Progenitor cell of endocrine pancreas (in vitro differentiated cells): Measurements from ENCODE around the gene PRC1. TPM values are rescaled to one million over a fixed set of nuclear protein-coding genes. Genes with fewer than 3 reads are reported as not detected.

Experiments
- DNase-seq: peaks from one replicate; pipeline ENCODE4 v3.0.0; 2021; ENCODE audit warnings: low spot score; ENCODE audit not compliant: unreplicated experiment
- H3K27ac Mint-ChIP-seq: 2 replicates; pipeline ENCODE4 v1.8.0; 2021; ENCODE audit warnings: mild to moderate bottlenecking, moderate library complexity, mixed read lengths
- H3K27me3 Mint-ChIP-seq: 2 replicates; pipeline ENCODE4 v1.8.0; 2021; ENCODE audit warnings: mixed read lengths
- H3K36me3 Mint-ChIP-seq: 2 replicates; pipeline ENCODE4 v1.8.0; 2022; ENCODE audit warnings: mixed read lengths; ENCODE audit not compliant: insufficient read depth
- H3K4me1 Mint-ChIP-seq: 2 replicates; pipeline ENCODE4 v1.8.0; 2021; ENCODE audit warnings: low read depth, mixed read lengths
- H3K4me3 Mint-ChIP-seq: 2 replicates; pipeline ENCODE4 v1.8.0; 2021; ENCODE audit warnings: low read depth, mild to moderate bottlenecking, moderate library complexity, mixed read lengths
- H3K9me3 Mint-ChIP-seq: 2 replicates; pipeline ENCODE4 v1.8.0; 2021; ENCODE audit warnings: low read depth, mixed read lengths
- CTCF ChIP-seq: fragments of 200-600 bp; sonication (generic); IDR thresholded peaks from one replicate; pipeline ENCODE4 v1.5.0; 2021; ENCODE audit warnings: antibody characterized with exemption, mild to moderate bottlenecking; ENCODE audit not compliant: unreplicated experiment
- total RNA-seq: library from RNA; stranded (reverse); gene quantifications from 2 replicates; pipeline ENCODE4 v1.2.1, GENCODE V29; 2021

The PRC1 gene
- total RNA-seq, 1 donor from 2014 or later = 79.1 TPM

DNA sequence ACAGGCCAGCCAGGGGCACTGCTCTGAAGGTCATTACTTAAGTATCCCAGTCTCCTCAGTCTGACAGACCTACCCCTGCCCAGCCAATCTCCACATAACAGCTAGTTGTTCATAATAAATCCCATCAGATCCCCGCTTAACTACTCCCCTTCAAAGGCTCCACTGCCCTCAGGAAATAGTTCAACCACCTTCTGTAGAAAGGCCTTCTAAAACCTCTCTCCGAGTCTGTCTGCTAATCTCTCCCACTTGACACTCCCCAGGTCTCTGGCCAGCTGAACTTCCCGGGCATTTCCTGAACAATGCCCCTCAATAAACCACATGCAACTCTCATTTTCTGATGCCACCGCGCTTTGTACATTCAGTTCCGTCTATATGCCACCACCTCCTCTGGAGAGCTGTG lies 6.0 kb downstream of the PRC1 start:
- no peaks in the 10 kb centered on the region for H3K27me3 Mint-ChIP-seq
- no peaks in the 10 kb centered on the region for H3K9me3 Mint-ChIP-seq
- DNase-seq = no peak
- H3K36me3 Mint-ChIP-seq = peaks cover 6% of the 10 kb centered on the region
- H3K4me3 Mint-ChIP-seq = peak overlapping the region; percentile 3
- peaks cover 31% of the 10 kb centered on the region for H3K4me1 Mint-ChIP-seq
- no peak for TF ChIP-seq CTCF
- peak overlapping the region; percentile 18 for H3K27ac Mint-ChIP-seq

GRCh38 chr15:90987561-90988141 lies 6.7 kb downstream of the PRC1 start:
- Mint-ChIP-seq H3K27ac (peak overlapping the region; percentile 80), H3K4me1 (peaks cover 27% of the 10 kb centered on the region), H3K27me3 (no peaks in the 10 kb centered on the region), H3K36me3 (peaks cover 11% of the 10 kb centered on the region), H3K4me3 (peak overlapping the region; percentile 16), H3K9me3 (no peaks in the 10 kb centered on the region)
- TF ChIP-seq CTCF = no peak
- DNase-seq = no peak

DNA sequence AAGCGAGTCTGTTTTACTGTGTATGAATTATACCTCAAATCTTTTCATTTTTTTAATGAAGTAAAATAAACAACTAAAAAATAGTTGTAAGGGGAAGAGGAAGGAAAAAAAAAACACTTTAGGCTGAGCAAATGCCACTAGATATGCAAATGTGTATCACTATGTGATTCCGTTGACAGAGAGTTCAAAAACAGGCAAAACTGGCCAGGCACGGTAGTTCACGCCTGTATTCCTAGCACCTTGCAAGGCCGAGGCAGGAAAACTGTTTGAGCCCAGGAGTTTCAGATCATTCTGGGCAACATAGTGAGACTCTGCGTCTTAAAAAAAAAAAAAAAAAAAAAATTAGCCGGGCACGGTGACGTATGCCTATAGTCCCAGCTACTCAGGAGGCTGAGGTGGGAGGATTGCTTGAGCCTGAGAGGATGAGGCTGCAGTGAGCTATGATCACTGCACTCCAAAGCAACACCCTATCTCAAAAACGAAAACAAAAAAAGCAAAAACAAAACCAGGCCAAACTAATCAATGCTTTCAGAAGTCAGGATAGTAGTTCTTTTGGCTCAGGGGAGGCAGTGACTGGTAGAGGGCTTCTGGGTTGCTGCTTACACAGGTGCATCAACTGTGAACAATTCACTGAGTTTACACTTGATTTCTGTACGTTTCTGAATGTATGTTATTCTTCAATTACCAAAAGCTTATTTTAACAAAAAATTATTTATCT lies 7.4 kb downstream of the PRC1 start:
- Mint-ChIP-seq H3K4me1 (peaks cover 23% of the 10 kb centered on the region), H3K4me3 (peak overlapping the region; percentile 45), H3K9me3 (no peaks in the 10 kb centered on the region), H3K36me3 (peaks cover 13% of the 10 kb centered on the region), H3K27me3 (no peaks in the 10 kb centered on the region), H3K27ac (peak overlapping the region; percentile 52)
- no peak for DNase-seq
- no peak for TF ChIP-seq CTCF

DNA sequence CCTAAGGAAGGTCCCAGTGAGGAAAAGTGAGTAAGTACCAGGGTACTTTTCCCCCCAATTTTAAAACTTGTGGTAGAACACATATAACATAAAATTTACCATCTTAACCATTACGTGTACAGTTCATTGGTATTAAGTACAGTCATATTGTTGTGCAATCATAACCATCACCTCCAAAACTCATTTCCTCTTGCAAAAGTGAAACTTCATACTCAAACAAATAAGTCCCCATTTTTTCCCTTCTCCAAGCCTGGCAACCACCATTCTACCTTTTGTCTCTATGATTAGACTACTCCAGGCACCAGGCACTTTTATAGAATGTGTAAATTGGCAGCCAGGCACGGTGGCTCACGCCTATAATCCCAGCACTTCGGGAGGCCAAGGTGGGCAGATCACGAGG lies 12.2 kb downstream of the PRC1 start:
- no peaks in the 10 kb centered on the region for H3K9me3 Mint-ChIP-seq
- no peak overlapping the region for H3K27ac Mint-ChIP-seq
- DNase-seq = no peak
- TF ChIP-seq CTCF = no peak
- H3K4me1 Mint-ChIP-seq = peaks cover 2% of the 10 kb centered on the region
- H3K36me3 Mint-ChIP-seq = peaks cover 28% of the 10 kb centered on the region
- no peak overlapping the region for H3K4me3 Mint-ChIP-seq
- H3K27me3 Mint-ChIP-seq = no peaks in the 10 kb centered on the region

- no peaks in the 10 kb centered on the region for H3K9me3 Mint-ChIP-seq
- no peaks in the 10 kb centered on the region for H3K27me3 Mint-ChIP-seq
- no peak for DNase-seq
- no peak overlapping the region for H3K27ac Mint-ChIP-seq
- no peak overlapping the region for H3K4me3 Mint-ChIP-seq
- no peaks in the 10 kb centered on the region for H3K4me1 Mint-ChIP-seq
- peaks cover 29% of the 10 kb centered on the region for H3K36me3 Mint-ChIP-seq
- no peak for TF ChIP-seq CTCF
Observed at GRCh38 chr15:90981681-90982080, 12.7 kb downstream of the PRC1 start.
